ENCODE data around the gene TTC8. TPM values are rescaled to one million over a fixed set of nuclear protein-coding genes. Genes with fewer than 3 reads are reported as not detected.

Gene TTC8
- total RNA-seq, 4 donors from 2014 or later, result 16.4 to 29.9 (median 23.7) TPM

DNA sequence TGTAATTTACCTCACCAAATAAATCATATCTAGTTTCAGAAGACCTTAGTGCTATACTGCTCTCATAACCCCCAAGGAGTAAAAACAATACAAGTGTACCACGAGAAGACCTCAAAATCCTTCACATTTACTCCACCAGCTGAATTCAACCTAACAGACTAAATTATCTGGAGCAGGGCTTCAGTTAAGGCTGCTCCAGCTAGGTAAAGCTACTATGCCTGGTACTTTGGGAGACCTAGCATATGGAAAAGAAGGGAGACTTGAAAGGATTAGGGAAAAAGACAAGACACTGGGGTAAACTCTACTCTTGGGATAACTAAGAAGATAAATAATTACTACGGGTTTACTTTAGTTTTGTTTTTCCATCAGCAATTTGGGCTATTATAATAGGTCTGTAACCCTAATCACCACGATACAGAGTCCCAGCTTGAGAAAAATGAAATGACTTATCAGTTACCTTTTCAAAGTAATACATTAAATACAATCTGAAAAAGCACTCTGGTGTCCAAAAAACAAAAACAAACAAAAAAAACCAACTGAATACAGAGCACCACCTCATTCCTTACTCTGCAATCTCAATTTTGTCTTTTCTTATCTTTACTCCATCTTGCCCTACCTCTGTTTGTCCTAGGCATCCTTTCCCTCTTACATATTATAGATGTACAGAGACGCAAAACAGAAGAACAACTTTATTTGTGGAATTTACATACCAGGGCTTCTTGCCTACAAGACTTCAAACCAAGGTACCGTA lies 33.8 kb upstream of the TTC8 start:
- 82% methylated on average over 5 of the region's 5 CpGs for WGBS
- intact Hi-C loops (cut with DNase I), result loop anchor here (5.0 kb wide), 2 partner anchors 37 to 123 kb away; no protein-coding TSS in a partner anchor
- H3K27ac ChIP-seq (replicated peaks in 1 of 4), result no peak overlapping the region
- no peak for DNase-seq (ENCODE audit: extremely low spot score)
- no peak overlapping the region for H3K4me3 ChIP-seq
- H3K4me1 ChIP-seq, result peaks cover 13 to 27% (median 15%) of the 10 kb centered on the region in 4 donors
- no peaks in the 10 kb centered on the region for H3K9me3 ChIP-seq
- H3K36me3 ChIP-seq, result no peaks in the 10 kb centered on the region
- no peak for TF ChIP-seq EP300 (IDR thresholded peaks at IDR 0.05)
- no peak for TF ChIP-seq POLR2A (IDR thresholded peaks at IDR 0.05; ENCODE audit: low read depth)
- TF ChIP-seq, protein P1, sequence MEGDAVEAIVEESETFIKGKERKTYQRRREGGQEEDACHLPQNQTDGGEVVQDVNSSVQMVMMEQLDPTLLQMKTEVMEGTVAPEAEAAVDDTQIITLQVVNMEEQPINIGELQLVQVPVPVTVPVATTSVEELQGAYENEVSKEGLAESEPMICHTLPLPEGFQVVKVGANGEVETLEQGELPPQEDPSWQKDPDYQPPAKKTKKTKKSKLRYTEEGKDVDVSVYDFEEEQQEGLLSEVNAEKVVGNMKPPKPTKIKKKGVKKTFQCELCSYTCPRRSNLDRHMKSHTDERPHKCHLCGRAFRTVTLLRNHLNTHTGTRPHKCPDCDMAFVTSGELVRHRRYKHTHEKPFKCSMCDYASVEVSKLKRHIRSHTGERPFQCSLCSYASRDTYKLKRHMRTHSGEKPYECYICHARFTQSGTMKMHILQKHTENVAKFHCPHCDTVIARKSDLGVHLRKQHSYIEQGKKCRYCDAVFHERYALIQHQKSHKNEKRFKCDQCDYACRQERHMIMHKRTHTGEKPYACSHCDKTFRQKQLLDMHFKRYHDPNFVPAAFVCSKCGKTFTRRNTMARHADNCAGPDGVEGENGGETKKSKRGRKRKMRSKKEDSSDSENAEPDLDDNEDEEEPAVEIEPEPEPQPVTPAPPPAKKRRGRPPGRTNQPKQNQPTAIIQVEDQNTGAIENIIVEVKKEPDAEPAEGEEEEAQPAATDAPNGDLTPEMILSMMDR (IDR thresholded peaks at IDR 0.05), result no peak
- no peak for TF ChIP-seq POLR2AphosphoS5 (IDR thresholded peaks at IDR 0.05)
- no peaks in the 10 kb centered on the region for H3K27me3 ChIP-seq

DNA sequence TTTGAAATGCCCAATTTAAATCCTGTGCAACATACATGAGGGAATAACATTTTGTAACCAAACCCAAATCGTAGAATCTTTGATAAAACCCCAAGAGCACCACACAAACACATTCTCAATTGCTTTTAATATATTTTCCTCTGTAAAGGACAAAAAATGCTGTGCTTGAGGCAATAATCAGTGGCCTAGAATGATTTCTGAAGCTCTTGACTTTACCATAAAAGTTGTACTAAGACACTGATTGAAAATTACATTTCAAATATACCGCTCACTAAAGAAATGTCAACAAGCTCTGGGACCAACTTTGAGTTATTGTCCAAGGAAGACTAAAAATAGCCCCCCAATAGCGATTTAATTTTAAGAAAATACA lies 33.2 kb upstream of the TTC8 start:
- Histone ChIP-seq H3K36me3 (no peaks in the 10 kb centered on the region), H3K4me3 (peak overlapping the region in 2 of 4 donors; percentile 68 to 90), H3K4me1 (peaks cover 13 to 27% (median 15%) of the 10 kb centered on the region in 4 donors), H3K27me3 (no peaks in the 10 kb centered on the region), H3K9me3 (no peaks in the 10 kb centered on the region), H3K27ac (replicated peaks in 1 of 4) (peak overlapping the region in 1 of 4 donors; percentile 91)
- intact Hi-C loops (cut with DNase I), result loop anchor here (5.0 kb wide), 2 partner anchors 36 to 124 kb away; no protein-coding TSS in a partner anchor
- no peak for DNase-seq (ENCODE audit: extremely low spot score)
- TF ChIP-seq POLR2AphosphoS5 (IDR thresholded peaks at IDR 0.05), result no peak
- TF ChIP-seq POLR2A (IDR thresholded peaks at IDR 0.05; ENCODE audit: low read depth), result no peak
- TF ChIP-seq, protein P1 (IDR thresholded peaks at IDR 0.05), result no peak
- TF ChIP-seq EP300 (IDR thresholded peaks at IDR 0.05), result no peak
- 60% methylated on average over 3 of the region's 3 CpGs for WGBS

DNA sequence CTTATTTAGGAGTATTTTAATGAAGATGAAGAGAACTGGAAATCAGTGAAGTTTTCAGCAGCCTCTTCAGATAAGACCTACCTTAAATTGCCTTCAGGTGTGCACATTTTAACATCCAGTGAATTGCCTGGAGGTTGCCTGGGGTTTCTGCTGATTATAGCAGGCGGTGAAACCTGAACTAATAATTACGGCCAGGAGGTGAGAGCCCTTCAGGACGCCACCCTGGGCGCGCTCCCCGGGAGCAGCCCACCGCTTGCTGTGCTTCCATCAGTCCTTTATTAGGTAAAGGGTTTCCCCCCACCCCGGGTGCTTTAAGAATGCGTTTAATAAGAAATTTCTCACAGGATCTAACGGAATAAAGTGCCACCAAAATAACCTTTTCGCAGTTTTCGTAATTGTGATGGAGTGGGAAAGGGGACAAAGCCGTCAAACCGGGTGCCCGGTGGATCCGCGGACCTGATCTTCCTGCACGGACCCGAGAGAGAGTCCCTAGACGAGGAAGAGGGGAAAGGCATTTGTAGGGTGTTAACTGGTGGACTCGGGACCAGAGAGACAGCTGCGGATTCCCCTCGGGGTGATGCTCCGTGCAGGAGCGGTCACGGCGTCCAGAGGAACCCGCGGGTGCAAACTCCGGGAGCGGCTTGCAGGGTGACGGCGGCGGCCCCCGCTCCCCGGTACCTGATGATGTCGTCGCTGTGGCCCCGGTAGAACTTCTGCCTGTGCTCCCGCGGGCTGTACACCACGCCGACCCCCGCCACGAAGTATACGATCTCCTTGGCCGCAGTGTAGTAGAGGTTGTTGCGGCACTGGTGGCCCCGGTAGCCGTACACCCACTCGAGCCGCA lies 32.6 kb upstream of the TTC8 start:
- H3K36me3 ChIP-seq, result no peaks in the 10 kb centered on the region
- peaks cover 13 to 27% (median 15%) of the 10 kb centered on the region in 4 donors for H3K4me1 ChIP-seq
- peak overlapping the region; percentile 86 to 91 (median 88) for H3K27ac ChIP-seq (replicated peaks in 1 of 4)
- H3K4me3 ChIP-seq, result peak overlapping the region; percentile 68 to 90 (median 82)
- no peaks in the 10 kb centered on the region for H3K27me3 ChIP-seq
- TF ChIP-seq, protein P1 (IDR thresholded peaks at IDR 0.05), result no peak
- TF ChIP-seq EP300 (IDR thresholded peaks at IDR 0.05) (no peak), POLR2AphosphoS5 (IDR thresholded peaks at IDR 0.05) (no peak), POLR2A (IDR thresholded peaks at IDR 0.05; ENCODE audit: low read depth) (no peak)
- WGBS, result 7% methylated on average over 33 of the region's 52 CpGs
- intact Hi-C loops (cut with DNase I), result loop anchor here (5.0 kb wide), 2 partner anchors 35 to 125 kb away; no protein-coding TSS in a partner anchor
- no peaks in the 10 kb centered on the region for H3K9me3 ChIP-seq
- no peak for DNase-seq (ENCODE audit: extremely low spot score)

DNA sequence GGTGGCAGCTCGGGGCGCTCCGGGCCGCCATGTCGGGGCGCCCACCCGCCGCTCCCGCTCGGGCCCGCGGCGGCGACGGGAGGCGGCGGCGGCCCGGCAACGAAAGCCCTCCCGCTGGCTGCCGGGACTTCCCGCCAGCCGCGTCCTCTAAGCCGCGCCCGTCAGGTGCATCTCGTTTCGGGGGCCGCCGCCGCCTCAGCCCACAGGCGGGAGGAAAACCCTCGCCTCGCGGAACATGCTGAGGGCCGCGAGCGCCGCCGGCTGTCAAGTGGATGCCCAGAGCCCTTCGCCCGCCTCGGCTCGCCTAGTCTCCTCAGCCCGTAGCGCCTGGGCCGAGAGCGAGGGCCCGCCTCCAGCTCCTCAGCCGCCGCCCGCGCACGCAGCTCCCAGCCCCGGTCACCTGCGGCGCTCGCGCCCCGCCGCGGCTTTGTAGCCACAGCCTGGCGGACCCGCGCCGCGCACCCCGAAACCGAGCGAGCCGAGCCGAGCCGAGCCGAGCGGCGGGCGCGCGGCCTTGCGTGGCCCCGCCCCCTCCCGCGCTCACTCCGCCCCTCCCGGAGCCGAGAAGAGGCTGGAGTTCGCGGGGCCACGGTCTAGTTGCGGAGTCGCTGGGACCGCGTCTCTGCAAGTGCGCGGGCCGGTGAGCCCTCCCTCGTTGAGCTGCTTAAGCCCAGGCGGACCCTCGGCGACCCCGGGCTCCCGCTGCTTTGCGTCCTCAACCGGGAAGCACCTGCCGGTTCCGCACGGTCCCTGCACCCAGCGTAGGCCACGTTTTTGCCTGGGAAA lies 31.8 kb upstream of the TTC8 start, which contains the start of gene EML5:
TSS of gene EML5 (minus strand) at position 481 of the 786 bp plus-strand sequence. CDS start at position 31, 450 bp downstream.
- H3K4me1 ChIP-seq, result peaks cover 13 to 27% (median 15%) of the 10 kb centered on the region in 4 donors
- peak within 1 kb of the TSS; percentile 86 to 91 (median 88) for H3K27ac ChIP-seq (replicated peaks in 1 of 4)
- intact Hi-C loops (cut with DNase I), result loop anchor here (5.0 kb wide), 2 partner anchors 35 to 125 kb away; no protein-coding TSS in a partner anchor
- H3K27me3 ChIP-seq, result no peaks in the 10 kb centered on the region
- DNase-seq (ENCODE audit: extremely low spot score), result no peak
- H3K4me3 ChIP-seq, result peak within 1 kb of the TSS; percentile 68 to 90 (median 82)
- H3K36me3 ChIP-seq, result no peaks in the 10 kb centered on the region
- peak; percentile 39 to 65 for TF ChIP-seq POLR2AphosphoS5 (IDR thresholded peaks at IDR 0.05)
- TF ChIP-seq, protein P1 (IDR thresholded peaks at IDR 0.05), result peak; percentile 9 to 55 (median 17)
- TF ChIP-seq POLR2A (IDR thresholded peaks at IDR 0.05; ENCODE audit: low read depth), result no peak
- H3K9me3 ChIP-seq, result no peaks in the 10 kb centered on the region
- WGBS, result 0% methylated on average over 5 of the region's 111 CpGs
